TTC549 (cell line): ENCODE measurements around the gene LMBR1L.

Source experiments
- FAIRE-seq: peaks from 2 replicates; lab custom pipeline; 2012; peaks lifted over from hg19 to GRCh38; lab: Jason Lieb, UNC

The LMBR1L gene

GRCh38 chr12:49109641-49110463 is 795 bp downstream of the LMBR1L start:
- FAIRE-seq = no peak

- FAIRE-seq = no peak
Observed at GRCh38 chr12:49108958-49109404, 1.7 kb downstream of the LMBR1L start.

GRCh38 chr12:49105504-49106084 is 5.1 kb downstream of the LMBR1L start:
- FAIRE-seq = no peak

GRCh38 chr12:49104822-49105221 is 5.8 kb downstream of the LMBR1L start:
- FAIRE-seq = no peak

GRCh38 chr12:49100380-49100779 is 10.3 kb downstream of the LMBR1L start:
- FAIRE-seq = no peak

- no peak for FAIRE-seq
Observed at GRCh38 chr12:49098703-49099102, 11.9 kb downstream of the LMBR1L start.

GRCh38 chr12:49098035-49098451 is 12.6 kb downstream of the LMBR1L start:
- FAIRE-seq = no peak

GRCh38 chr12:49097381-49097780 is 13.3 kb downstream of the LMBR1L start:
- no peak for FAIRE-seq

- no peak for FAIRE-seq
Observed at GRCh38 chr12:49094975-49095365, 15.7 kb downstream of the LMBR1L start.

- no peak for FAIRE-seq
Observed at GRCh38 chr12:49094160-49094974, 16.3 kb downstream of the LMBR1L start, which contains the start of gene DHH. TSS of gene DHH (minus strand) at chr12:49094801. CDS start at chr12:49094512, 289 bp downstream.

GRCh38 chr12:49093792-49094159 is 16.9 kb downstream of the LMBR1L start:
- FAIRE-seq = no peak

- no peak for FAIRE-seq
Observed at GRCh38 chr12:49092816-49093406, 17.7 kb downstream of the LMBR1L start.

GRCh38 chr12:49092086-49092815 is 18.4 kb downstream of the LMBR1L start:
- FAIRE-seq = no peak

- no peak for FAIRE-seq
Observed at GRCh38 chr12:49091836-49092085, 18.9 kb downstream of the LMBR1L start.

GRCh38 chr12:49091056-49091835 is 19.4 kb downstream of the LMBR1L start:
- no peak for FAIRE-seq

- no peak for FAIRE-seq
Observed at GRCh38 chr12:49089821-49090773, 20.6 kb downstream of the LMBR1L start.

GRCh38 chr12:49088932-49089330 is 21.7 kb downstream of the LMBR1L start:
- FAIRE-seq = no peak

- FAIRE-seq = no peak
Observed at GRCh38 chr12:49088150-49088931, 22.3 kb downstream of the LMBR1L start.

GRCh38 chr12:49086116-49086515 is 24.5 kb downstream of the LMBR1L start:
- FAIRE-seq = no peak
